Common myeloid progenitor, CD34-positive (primary cell): ENCODE measurements around the gene CIDEB.

Source experiments
- CTCF ChIA-PET: fragments of 350-600 bp; sonication (Branson Sonifier 250); formaldehyde crosslinking; loops from one replicate; lab custom pipeline; 2021; ENCODE audit warnings: antibody characterized with exemption; lab: Charles Lee
- POLR2A ChIA-PET: fragments of 350-600 bp; sonication (Branson Sonifier 250); formaldehyde crosslinking; loops from one replicate; lab custom pipeline; 2021; ENCODE audit warnings: antibody characterized with exemption; lab: Charles Lee
- DNase-seq, 3 donors: peaks; one replicate each; pipeline versions ENCODE4 v3.0.0 to v3.0.0-alpha.2; 2013
- H3K27ac ChIP-seq, 2 experiments: 1 replicate in 1 of 2; 2 replicates in 1 of 2; pipeline ENCODE4 v1.7.0; 2013; ENCODE audit warnings: inconsistent platforms in 2 of 2, low read length in 2 of 2, mild to moderate bottlenecking in 2 of 2, low read depth in 1 of 2, moderate library complexity in 1 of 2; ENCODE audit not compliant: severe bottlenecking in 2 of 2, insufficient read depth in 1 of 2, poor library complexity in 1 of 2
- H3K27me3 ChIP-seq, 5 experiments: replicated peaks in 2 of 5; 1 replicate in 3 of 5; 2 replicates in 2 of 5; pipeline versions ENCODE4 v1.6.1 to v1.7.0; 2013; ENCODE audit warnings: low read length in 4 of 5, mild to moderate bottlenecking in 2 of 5, moderate library complexity in 2 of 5, inconsistent platforms in 1 of 5; ENCODE audit not compliant: insufficient read depth in 5 of 5, control insufficient read depth in 4 of 5
- H3K36me3 ChIP-seq, 4 experiments: 1 replicate in 2 of 4; 2 replicates in 2 of 4; pipeline versions ENCODE4 v1.6.1 to v1.7.0; 2013; ENCODE audit warnings: low read length in 3 of 4, control low read depth in 1 of 4, mild to moderate bottlenecking in 1 of 4; ENCODE audit not compliant: control insufficient read depth in 4 of 4, insufficient read depth in 4 of 4
- H3K4me1 ChIP-seq, 4 experiments: 1 replicate in 3 of 4; 2 replicates in 1 of 4; pipeline versions ENCODE4 v1.6.1 to v1.7.1; 2013; ENCODE audit warnings: low read length in 3 of 4, mild to moderate bottlenecking in 3 of 4, control low read depth in 1 of 4, inconsistent platforms in 1 of 4, moderate library complexity in 1 of 4; ENCODE audit not compliant: control insufficient read depth in 4 of 4, insufficient read depth in 4 of 4; ENCODE audit errors: control extremely low read depth in 1 of 4
- H3K4me3 ChIP-seq, 7 experiments: 1 replicate in 4 of 7; 2 replicates in 3 of 7; pipeline versions ENCODE4 v1.5.1 to v1.7.0; 2013; ENCODE audit warnings: mild to moderate bottlenecking in 7 of 7, low read length in 6 of 7, moderate library complexity in 6 of 7, inconsistent platforms in 2 of 7, low read depth in 2 of 7, control low read depth in 1 of 7; ENCODE audit not compliant: insufficient read depth in 4 of 7, control insufficient read depth in 1 of 7; ENCODE audit errors: extremely low read depth in 1 of 7
- H3K9me3 ChIP-seq, 5 experiments: 1 replicate in 4 of 5; 2 replicates in 1 of 5; pipeline versions ENCODE4 v1.6.1 to v1.7.1; 2013; ENCODE audit warnings: low read length in 4 of 5, mild to moderate bottlenecking in 2 of 5, inconsistent platforms in 1 of 5, low read depth in 1 of 5, moderate library complexity in 1 of 5; ENCODE audit not compliant: control insufficient read depth in 4 of 5, insufficient read depth in 2 of 5; ENCODE audit errors: control extremely low read depth in 1 of 5
- WGBS: methylation state at CpG from one replicate; pipeline ENCODE4 v1.1.5; 2013; ENCODE audit not compliant: insufficient coverage; 5-methylcytosine and 5-hydroxymethylcytosine counted together

The CIDEB gene

DNA sequence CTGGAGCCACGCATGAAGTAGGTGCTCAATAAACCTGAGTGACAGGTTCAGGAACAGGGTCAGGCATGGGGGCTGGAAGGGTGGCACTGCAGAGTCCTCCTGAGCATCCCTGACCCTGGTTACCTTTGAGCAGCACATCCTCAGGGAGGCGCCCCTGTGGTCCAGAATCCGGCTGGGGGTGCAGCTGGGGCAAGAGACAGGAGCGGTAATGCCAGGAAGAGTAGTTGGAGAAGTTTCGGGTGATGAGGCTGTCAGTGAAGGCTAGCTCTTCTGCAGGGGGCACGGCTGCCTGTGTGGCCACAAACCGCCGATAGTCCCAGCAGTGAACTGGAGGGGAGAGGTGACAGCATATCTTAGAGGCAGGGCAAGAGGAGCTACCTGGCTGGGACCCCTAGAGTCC, 38.4 kb downstream of the CIDEB start:
- no peaks in the 10 kb centered on the region for H3K9me3 ChIP-seq
- H3K36me3 ChIP-seq: peaks cover 0 to 34% (median 20%) of the 10 kb centered on the region in 4 experiments
- ChIA-PET POLR2A (no interaction called here), CTCF (interaction anchor here (0.8 to 7.7 kb wide), 10 partner anchors 11 to 162 kb away, joined by 4 to 57 read pairs (median 18); partner anchors contain the start of genes CHMP4A, CIDEB, DHRS1 and LTB4R2)
- DNase-seq: no peak
- H3K4me3 ChIP-seq: no peak overlapping the region
- no peak overlapping the region for H3K27ac ChIP-seq
- H3K4me1 ChIP-seq: peaks cover 2 to 31% (median 15%) of the 10 kb centered on the region in 4 experiments
- H3K27me3 ChIP-seq: no peaks in the 10 kb centered on the region
- 99% methylated on average over 8 of the region's 8 CpGs for WGBS

DNA sequence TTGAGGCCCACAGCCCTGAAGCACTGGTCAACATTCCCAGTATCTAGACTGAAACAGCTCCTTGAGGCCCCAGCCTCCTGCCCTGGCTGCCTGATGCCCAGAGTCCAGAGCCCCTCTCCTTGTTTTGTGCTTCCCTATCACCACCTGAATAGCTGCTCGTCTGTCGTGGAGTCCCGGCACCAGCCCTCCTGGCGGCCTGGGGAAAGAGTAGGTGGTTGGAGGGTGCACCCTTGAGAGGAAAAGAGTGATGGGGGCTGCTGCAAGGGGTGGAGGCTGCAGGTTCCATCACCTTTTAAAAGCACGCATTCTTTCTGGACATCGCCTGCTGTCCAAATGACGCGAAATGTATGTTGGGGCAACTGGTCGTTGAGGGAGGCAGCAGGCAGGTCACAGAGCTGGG, 39.6 kb downstream of the CIDEB start:
- 97% methylated on average over 9 of the region's 9 CpGs for WGBS
- Histone ChIP-seq H3K27ac (no peak overlapping the region), H3K9me3 (no peaks in the 10 kb centered on the region), H3K4me1 (peaks cover 0 to 19% (median 11%) of the 10 kb centered on the region in 4 experiments), H3K4me3 (no peak overlapping the region), H3K27me3 (no peaks in the 10 kb centered on the region), H3K36me3 (peaks cover 0 to 34% (median 20%) of the 10 kb centered on the region in 4 experiments)
- CTCF ChIA-PET: interaction anchor here (1.3 to 7.7 kb wide), 6 partner anchors 13 to 31 kb away, joined by 3 to 57 read pairs (median 4); partner anchors contain the start of genes DHRS1, NOP9 and TINF2
- POLR2A ChIA-PET: no interaction called here
- no peak for DNase-seq

DNA sequence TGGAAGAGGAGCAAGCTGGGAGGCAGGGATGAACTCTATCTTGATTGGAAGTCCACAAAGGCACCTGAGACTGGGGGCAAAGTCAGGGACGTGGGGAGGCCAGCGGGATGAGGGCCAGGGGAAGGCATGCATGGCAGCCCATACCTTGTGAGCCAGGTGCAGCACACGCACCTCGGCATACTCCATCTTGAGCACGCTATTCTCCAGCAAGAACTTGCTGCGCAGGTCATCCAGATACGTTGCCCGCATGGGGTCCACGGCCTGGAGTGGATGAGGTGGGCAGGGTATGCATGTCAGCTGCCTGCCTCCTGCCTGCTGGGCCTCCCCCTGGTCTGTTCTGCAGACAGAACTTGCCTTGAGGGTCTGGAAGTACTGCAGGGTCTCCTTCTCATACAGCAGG, 40.3 kb downstream of the CIDEB start:
- ChIA-PET CTCF (interaction anchor here (1.4 to 7.7 kb wide), 6 partner anchors 13 to 32 kb away, joined by 3 to 57 read pairs (median 6); partner anchors contain the start of genes DHRS1, NOP9 and TINF2), POLR2A (no interaction called here)
- Histone ChIP-seq H3K4me3 (no peak overlapping the region), H3K27ac (no peak overlapping the region), H3K4me1 (peaks cover 0 to 17% (median 10%) of the 10 kb centered on the region in 4 experiments), H3K36me3 (peaks cover 0 to 34% (median 20%) of the 10 kb centered on the region in 4 experiments), H3K9me3 (no peaks in the 10 kb centered on the region), H3K27me3 (no peaks in the 10 kb centered on the region)
- over 99% methylated on average over 9 of the region's 9 CpGs for WGBS
- no peak for DNase-seq

DNA sequence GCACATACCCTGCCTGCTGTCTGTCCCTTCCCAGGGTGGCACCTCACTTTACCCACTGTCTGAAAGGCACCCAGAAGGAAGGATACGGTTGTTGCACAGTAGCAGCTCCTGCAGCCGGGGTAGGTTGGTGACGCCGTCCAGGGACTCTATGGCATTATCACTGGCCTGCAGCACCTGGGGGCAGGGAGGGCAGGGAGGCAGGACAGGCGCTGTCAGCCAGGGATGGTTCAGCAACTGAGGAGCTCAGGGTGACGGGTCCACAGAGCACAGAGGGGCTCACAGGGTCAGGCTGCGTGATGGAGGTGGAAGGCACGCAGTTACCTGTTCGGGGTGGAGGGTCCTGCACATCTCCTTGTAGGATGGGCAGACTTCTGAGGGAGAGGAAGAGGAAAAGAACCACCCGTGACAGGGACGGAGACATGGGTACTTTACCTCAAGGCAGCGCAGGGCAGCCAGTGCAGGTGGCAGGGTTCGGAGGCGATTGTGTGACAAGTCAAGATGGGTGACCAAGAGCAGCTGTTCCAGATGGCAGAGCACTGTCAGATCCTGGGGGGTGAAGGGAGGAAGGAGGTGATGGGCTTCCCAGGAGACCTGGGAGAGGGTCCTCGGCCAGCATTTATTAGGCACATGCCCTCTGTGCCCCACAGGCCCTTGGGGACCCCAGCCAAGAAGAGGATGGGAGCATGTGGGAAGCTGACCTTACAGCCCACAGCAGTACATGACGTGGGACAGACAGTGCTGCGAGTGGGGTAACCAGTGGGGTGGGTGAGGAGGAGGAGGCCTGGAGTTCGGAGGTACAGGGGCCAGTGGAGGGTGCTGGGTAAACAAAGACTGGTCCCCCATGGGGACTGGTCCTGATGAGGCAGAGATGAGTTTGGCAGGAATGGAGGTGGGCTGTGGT, 41.2 kb downstream of the CIDEB start:
- Histone ChIP-seq H3K36me3 (peaks cover 0 to 34% (median 20%) of the 10 kb centered on the region in 4 experiments), H3K27me3 (no peaks in the 10 kb centered on the region), H3K4me3 (no peak overlapping the region), H3K9me3 (no peaks in the 10 kb centered on the region), H3K4me1 (peaks cover 0 to 8% (median 4%) of the 10 kb centered on the region in 4 experiments), H3K27ac (no peak overlapping the region)
- ChIA-PET POLR2A (no interaction called here), CTCF (interaction anchor here (0.6 to 7.7 kb wide), 6 partner anchors 14 to 158 kb away, joined by 3 to 57 read pairs (median 6); partner anchors contain the start of genes DHRS1, NOP9 and TINF2)
- no peak for DNase-seq
- WGBS: 95% methylated on average over 17 of the region's 18 CpGs

DNA sequence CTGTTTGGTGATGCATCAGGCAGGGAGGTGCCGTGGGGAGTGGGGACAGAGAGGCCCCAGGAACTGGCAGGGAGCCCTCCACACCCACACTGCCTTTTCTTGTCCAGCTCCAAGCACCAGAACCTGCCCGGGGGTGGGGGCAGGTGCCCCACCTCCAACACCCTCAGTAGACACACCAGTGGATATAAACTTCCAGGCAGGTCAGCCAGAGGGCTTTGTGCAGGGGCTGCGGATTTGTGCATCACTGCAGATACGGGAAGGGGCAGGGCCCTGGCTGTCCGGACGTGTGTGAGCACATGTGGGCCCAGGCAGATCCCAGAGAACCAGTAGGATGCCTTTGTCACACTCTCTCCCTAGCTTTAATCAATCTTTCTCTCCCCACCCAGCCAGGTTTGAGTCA, 43.5 kb downstream of the CIDEB start:
- ChIA-PET POLR2A (no interaction called here), CTCF (interaction anchor here (1.2 to 2.2 kb wide), 8 partner anchors 13 to 44 kb away, joined by 3 to 9 read pairs (median 4); partner anchors contain the start of genes CIDEB and TINF2)
- 85% methylated on average over 5 of the region's 6 CpGs for WGBS
- Histone ChIP-seq H3K36me3 (peaks cover 0 to 33% (median 19%) of the 10 kb centered on the region in 4 experiments), H3K27ac (no peak overlapping the region), H3K4me1 (no peaks in the 10 kb centered on the region), H3K9me3 (no peaks in the 10 kb centered on the region), H3K4me3 (no peak overlapping the region), H3K27me3 (no peaks in the 10 kb centered on the region)
- no peak for DNase-seq

DNA sequence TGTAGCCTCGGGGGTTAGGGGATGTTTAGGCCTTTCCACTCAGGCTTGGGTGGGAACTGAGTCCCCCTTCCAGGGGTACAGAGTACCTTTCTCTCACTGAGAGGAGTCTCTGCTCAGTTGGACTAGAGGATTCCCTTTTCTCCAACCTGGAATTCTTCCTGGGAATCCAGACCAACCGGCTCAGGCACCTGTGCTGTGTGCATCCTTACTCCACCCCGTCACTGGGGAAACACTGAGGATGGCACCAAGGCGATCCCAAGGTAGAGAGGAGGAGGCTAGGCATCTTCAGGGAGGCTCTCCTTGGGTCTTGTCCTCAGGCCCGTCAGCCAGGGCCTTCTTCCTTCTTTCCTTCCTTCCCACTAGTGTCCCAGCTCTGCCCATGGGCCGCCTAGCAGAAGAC, 43.9 kb downstream of the CIDEB start:
- POLR2A ChIA-PET: no interaction called here
- Histone ChIP-seq H3K27ac (no peak overlapping the region), H3K4me1 (no peaks in the 10 kb centered on the region), H3K36me3 (peaks cover 0 to 29% (median 17%) of the 10 kb centered on the region in 4 experiments), H3K4me3 (no peak overlapping the region), H3K9me3 (no peaks in the 10 kb centered on the region), H3K27me3 (no peaks in the 10 kb centered on the region)
- CTCF ChIA-PET: interaction anchor here (1.2 to 2.2 kb wide), 8 partner anchors 14 to 44 kb away, joined by 3 to 9 read pairs (median 4); partner anchors contain the start of genes CIDEB and TINF2
- 96% methylated on average over 5 of the region's 6 CpGs for WGBS
- no peak for DNase-seq
